ENCODE measurements around the gene TPMT.

Gene TPMT

GRCh38 chr6:18160911-18161310 is 6.0 kb upstream of the TPMT start:
- peaks cover 8 to 46% of the 10 kb centered on the region in 2 donors for H3K36me3 ChIP-seq (replicated peaks in 1 of 2; ENCODE audit: control insufficient read depth in 2 of 2, insufficient read depth in 2 of 2, low read length in 2 of 2)
- no peaks in the 10 kb centered on the region for H3K27me3 ChIP-seq (ENCODE audit: control insufficient read depth in 3 of 3, insufficient read depth in 3 of 3, low read depth in 1 of 3, low read length in 3 of 3)
- H2BK15ac ChIP-seq (ENCODE audit: low read length) = no peak overlapping the region
- no peak overlapping the region for H3K18ac ChIP-seq (ENCODE audit: low read length)
- no peak overlapping the region for H4K8ac ChIP-seq (ENCODE audit: low read depth, low read length)
- H3K9me3 ChIP-seq (replicated peaks in 1 of 2; ENCODE audit: control insufficient read depth in 2 of 2, insufficient read depth in 1 of 2, low read depth in 1 of 2, low read length in 2 of 2) = peaks cover 0 to 3% of the 10 kb centered on the region in 2 donors
- H2BK12ac ChIP-seq (ENCODE audit: low read length) = no peak overlapping the region
- no peak overlapping the region for H3K4me2 ChIP-seq (ENCODE audit: insufficient read depth, low read length, poor library complexity, severe bottlenecking)
- no peak overlapping the region for H3K14ac ChIP-seq (ENCODE audit: low read length)
- no peak overlapping the region for H3K27ac ChIP-seq (replicated peaks; ENCODE audit: low read length)
- no peak overlapping the region for H4K91ac ChIP-seq (ENCODE audit: low read depth, low read length, poor library complexity)
- H3K4me1 ChIP-seq (ENCODE audit: control insufficient read depth in 2 of 2, insufficient read depth in 1 of 2, low read depth in 1 of 2, low read length in 2 of 2) = peaks cover 0 to 2% of the 10 kb centered on the region in 2 donors
- no peak overlapping the region for H3K4ac ChIP-seq (ENCODE audit: low read length)
- H2AFZ ChIP-seq (ENCODE audit: low read length) = no peak overlapping the region
- H2BK120ac ChIP-seq (ENCODE audit: low read depth, low read length) = no peak overlapping the region
- H3K9ac ChIP-seq (ENCODE audit: low read depth, low read length, poor library complexity) = no peak overlapping the region
- no CpG with 5 or more reads among the region's 1 CpG for WGBS, 2 donors (ENCODE audit: extremely low coverage in 2 of 2, insufficient read length in 2 of 2, insufficient replicate concordance in 1 of 2)
- no peak overlapping the region for H3K23ac ChIP-seq (ENCODE audit: low read depth, low read length, poor library complexity)
- no peaks in the 10 kb centered on the region for H3K79me1 ChIP-seq (ENCODE audit: low read depth, low read length)
- DNase-seq (ENCODE audit: low spot score) = no peak
- H2BK5ac ChIP-seq (ENCODE audit: low read length) = no peak overlapping the region
- H3K4me3 ChIP-seq (ENCODE audit: low read length in 2 of 2) = no peak overlapping the region
- no peak overlapping the region for H2AK5ac ChIP-seq (ENCODE audit: low read depth, low read length)

- Histone ChIP-seq H3K36me3 (replicated peaks in 1 of 2; ENCODE audit: control insufficient read depth in 2 of 2, insufficient read depth in 2 of 2, low read length in 2 of 2) (peaks cover 2 to 13% of the 10 kb centered on the region in 2 donors), H4K91ac (ENCODE audit: low read depth, low read length, poor library complexity) (no peak overlapping the region), H2BK5ac (ENCODE audit: low read length) (no peak overlapping the region), H3K79me1 (ENCODE audit: low read depth, low read length) (no peaks in the 10 kb centered on the region), H3K4me1 (ENCODE audit: control insufficient read depth in 2 of 2, insufficient read depth in 1 of 2, low read depth in 1 of 2, low read length in 2 of 2) (peaks cover 4 to 5% of the 10 kb centered on the region in 2 donors), H2AK5ac (ENCODE audit: low read depth, low read length) (no peak overlapping the region), H3K23ac (ENCODE audit: low read depth, low read length, poor library complexity) (peak overlapping the region; percentile 91), H2BK12ac (ENCODE audit: low read length) (no peak overlapping the region), H4K8ac (ENCODE audit: low read depth, low read length) (no peak overlapping the region), H3K27ac (replicated peaks; ENCODE audit: low read length) (peak overlapping the region; percentile 78), H3K4me2 (ENCODE audit: insufficient read depth, low read length, poor library complexity, severe bottlenecking) (peak overlapping the region; percentile 84), H3K4me3 (ENCODE audit: low read length in 2 of 2) (peak overlapping the region; percentile 92 to 96), H3K27me3 (ENCODE audit: control insufficient read depth in 3 of 3, insufficient read depth in 3 of 3, low read depth in 1 of 3, low read length in 3 of 3) (no peaks in the 10 kb centered on the region), H2AFZ (ENCODE audit: low read length) (peak overlapping the region; percentile 100), H2BK120ac (ENCODE audit: low read depth, low read length) (no peak overlapping the region), H3K18ac (ENCODE audit: low read length) (peak overlapping the region; percentile 99), H3K4ac (ENCODE audit: low read length) (no peak overlapping the region), H3K14ac (ENCODE audit: low read length) (no peak overlapping the region), H3K9me3 (replicated peaks in 1 of 2; ENCODE audit: control insufficient read depth in 2 of 2, insufficient read depth in 1 of 2, low read depth in 1 of 2, low read length in 2 of 2) (peaks cover 0 to 3% of the 10 kb centered on the region in 2 donors), H3K9ac (ENCODE audit: low read depth, low read length, poor library complexity) (peak overlapping the region; percentile 95), H2BK15ac (ENCODE audit: low read length) (no peak overlapping the region)
- WGBS, 2 donors (ENCODE audit: extremely low coverage in 2 of 2, insufficient read length in 2 of 2, insufficient replicate concordance in 1 of 2) = no CpG with 5 or more reads among the region's 26 CpGs
- peak; percentile 36 for DNase-seq (ENCODE audit: low spot score)
Measured at GRCh38 chr6:18155864-18156421, 1.1 kb upstream of the TPMT start.

GRCh38 chr6:18155150-18155863 is 430 bp upstream of the TPMT start, which contains the start of gene KDM1B:
KDM1B (plus strand) TSS chr6:18155422; CDS start chr6:18159896, 4,474 bp downstream.
- Histone ChIP-seq H3K9ac (ENCODE audit: low read depth, low read length, poor library complexity) (peak within 1 kb of the TSS; percentile 95), H2BK15ac (ENCODE audit: low read length) (no peak within 1 kb of the TSS), H2BK12ac (ENCODE audit: low read length) (no peak within 1 kb of the TSS), H3K14ac (ENCODE audit: low read length) (no peak within 1 kb of the TSS), H2AK5ac (ENCODE audit: low read depth, low read length) (no peak within 1 kb of the TSS), H3K27ac (replicated peaks; ENCODE audit: low read length) (peak within 1 kb of the TSS; percentile 78), H4K91ac (ENCODE audit: low read depth, low read length, poor library complexity) (no peak within 1 kb of the TSS), H3K79me1 (ENCODE audit: low read depth, low read length) (no peaks in the 10 kb centered on the region), H3K4me2 (ENCODE audit: insufficient read depth, low read length, poor library complexity, severe bottlenecking) (peak within 1 kb of the TSS; percentile 84), H3K27me3 (ENCODE audit: control insufficient read depth in 3 of 3, insufficient read depth in 3 of 3, low read depth in 1 of 3, low read length in 3 of 3) (no peaks in the 10 kb centered on the region), H3K9me3 (replicated peaks in 1 of 2; ENCODE audit: control insufficient read depth in 2 of 2, insufficient read depth in 1 of 2, low read depth in 1 of 2, low read length in 2 of 2) (peaks cover 0 to 3% of the 10 kb centered on the region in 2 donors), H3K4me1 (ENCODE audit: control insufficient read depth in 2 of 2, insufficient read depth in 1 of 2, low read depth in 1 of 2, low read length in 2 of 2) (peaks cover 4 to 5% of the 10 kb centered on the region in 2 donors), H3K4me3 (ENCODE audit: low read length in 2 of 2) (peak within 1 kb of the TSS; percentile 92 to 96), H4K8ac (ENCODE audit: low read depth, low read length) (no peak within 1 kb of the TSS), H3K23ac (ENCODE audit: low read depth, low read length, poor library complexity) (peak within 1 kb of the TSS; percentile 91), H2AFZ (ENCODE audit: low read length) (peak within 1 kb of the TSS; percentile 100), H2BK120ac (ENCODE audit: low read depth, low read length) (no peak within 1 kb of the TSS), H2BK5ac (ENCODE audit: low read length) (no peak within 1 kb of the TSS), H3K18ac (ENCODE audit: low read length) (peak within 1 kb of the TSS; percentile 99), H3K4ac (ENCODE audit: low read length) (no peak within 1 kb of the TSS), H3K36me3 (replicated peaks in 1 of 2; ENCODE audit: control insufficient read depth in 2 of 2, insufficient read depth in 2 of 2, low read length in 2 of 2) (peaks cover 2 to 9% of the 10 kb centered on the region in 2 donors)
- DNase-seq (ENCODE audit: low spot score) = peak; percentile 98
- no CpG with 5 or more reads among the region's 87 CpGs for WGBS, 2 donors (ENCODE audit: extremely low coverage in 2 of 2, insufficient read length in 2 of 2, insufficient replicate concordance in 1 of 2)

- H3K23ac ChIP-seq (ENCODE audit: low read depth, low read length, poor library complexity) = no peak overlapping the region
- no peaks in the 10 kb centered on the region for H3K27me3 ChIP-seq (ENCODE audit: control insufficient read depth in 3 of 3, insufficient read depth in 3 of 3, low read depth in 1 of 3, low read length in 3 of 3)
- no peak overlapping the region for H2BK120ac ChIP-seq (ENCODE audit: low read depth, low read length)
- H3K27ac ChIP-seq (replicated peaks; ENCODE audit: low read length) = no peak overlapping the region
- H3K9me3 ChIP-seq (replicated peaks in 1 of 2; ENCODE audit: control insufficient read depth in 2 of 2, insufficient read depth in 1 of 2, low read depth in 1 of 2, low read length in 2 of 2) = no peaks in the 10 kb centered on the region
- H3K79me1 ChIP-seq (ENCODE audit: low read depth, low read length) = no peaks in the 10 kb centered on the region
- no peak overlapping the region for H2BK15ac ChIP-seq (ENCODE audit: low read length)
- no peak overlapping the region for H3K14ac ChIP-seq (ENCODE audit: low read length)
- H3K4me2 ChIP-seq (ENCODE audit: insufficient read depth, low read length, poor library complexity, severe bottlenecking) = no peak overlapping the region
- no peak overlapping the region for H3K4me3 ChIP-seq (ENCODE audit: low read length in 2 of 2)
- H2BK12ac ChIP-seq (ENCODE audit: low read length) = no peak overlapping the region
- H2AK5ac ChIP-seq (ENCODE audit: low read depth, low read length) = no peak overlapping the region
- no peak for DNase-seq (ENCODE audit: low spot score)
- no peak overlapping the region for H3K9ac ChIP-seq (ENCODE audit: low read depth, low read length, poor library complexity)
- H3K36me3 ChIP-seq (replicated peaks in 1 of 2; ENCODE audit: control insufficient read depth in 2 of 2, insufficient read depth in 2 of 2, low read length in 2 of 2) = no peaks in the 10 kb centered on the region
- peaks cover 4 to 5% of the 10 kb centered on the region in 2 donors for H3K4me1 ChIP-seq (ENCODE audit: control insufficient read depth in 2 of 2, insufficient read depth in 1 of 2, low read depth in 1 of 2, low read length in 2 of 2)
- H2AFZ ChIP-seq (ENCODE audit: low read length) = peak overlapping the region; percentile 41
- H3K4ac ChIP-seq (ENCODE audit: low read length) = no peak overlapping the region
- no peak overlapping the region for H4K8ac ChIP-seq (ENCODE audit: low read depth, low read length)
- no peak overlapping the region for H4K91ac ChIP-seq (ENCODE audit: low read depth, low read length, poor library complexity)
- H2BK5ac ChIP-seq (ENCODE audit: low read length) = no peak overlapping the region
- H3K18ac ChIP-seq (ENCODE audit: low read length) = no peak overlapping the region
Measured at GRCh38 chr6:18153311-18153703, 1.6 kb downstream of the TPMT start.

Measured in neuronal stem cell (in vitro differentiated cells).